ENCODE data around the gene ACAP3.

The ACAP3 gene

DNA sequence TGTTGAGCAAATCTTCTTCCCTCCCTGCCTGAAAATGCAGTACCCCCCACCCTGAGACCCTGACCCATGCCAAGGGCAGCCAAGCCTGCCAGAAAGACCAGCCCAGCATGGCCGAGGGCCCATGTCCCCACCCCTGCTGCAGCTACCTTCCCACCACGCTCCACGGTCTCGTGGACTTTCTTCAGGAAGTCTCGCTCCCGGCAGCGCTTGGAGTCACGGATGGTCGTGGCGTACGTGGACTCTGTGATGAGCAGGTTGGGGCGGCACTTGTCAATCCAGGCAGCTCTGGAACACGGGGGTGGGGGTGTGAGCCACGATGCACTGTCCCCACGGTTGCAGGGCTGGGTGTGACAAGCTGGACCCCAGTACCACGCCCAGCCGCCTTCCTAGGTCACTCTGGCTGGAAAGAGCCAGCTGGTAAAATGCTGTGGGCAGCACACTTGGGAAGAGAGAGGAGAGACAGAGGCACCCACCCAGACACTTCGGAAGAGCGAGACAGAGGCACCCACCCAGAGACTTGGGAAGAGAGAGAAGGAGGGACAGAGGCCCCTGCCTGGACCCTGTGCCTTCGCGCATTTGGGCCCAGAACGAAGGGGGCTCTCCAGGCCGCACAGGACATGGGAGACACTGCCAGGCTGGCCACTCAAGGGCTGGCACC is 7.1 kb upstream of the ACAP3 start:
- no peak for DNase-seq (ENCODE audit: low spot score)

DNA sequence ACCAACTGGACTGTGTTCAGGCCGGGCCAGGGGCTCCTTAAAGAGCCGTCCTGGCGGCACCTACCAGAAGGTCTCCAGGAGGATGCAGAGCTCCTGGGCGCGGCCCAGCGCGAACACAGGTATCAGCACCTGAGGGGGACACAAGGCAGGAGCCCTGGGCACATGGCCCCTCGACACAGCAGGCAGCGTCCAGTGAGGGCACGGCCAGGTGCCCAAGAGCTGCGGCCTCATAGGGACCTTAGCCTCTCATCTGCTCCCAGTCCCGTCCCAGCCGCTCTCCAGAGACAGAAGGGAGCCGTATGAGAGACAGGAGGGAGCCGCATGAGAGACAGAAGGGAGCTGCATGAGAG is 6.5 kb upstream of the ACAP3 start:
- no peak for DNase-seq (ENCODE audit: low spot score)

DNA sequence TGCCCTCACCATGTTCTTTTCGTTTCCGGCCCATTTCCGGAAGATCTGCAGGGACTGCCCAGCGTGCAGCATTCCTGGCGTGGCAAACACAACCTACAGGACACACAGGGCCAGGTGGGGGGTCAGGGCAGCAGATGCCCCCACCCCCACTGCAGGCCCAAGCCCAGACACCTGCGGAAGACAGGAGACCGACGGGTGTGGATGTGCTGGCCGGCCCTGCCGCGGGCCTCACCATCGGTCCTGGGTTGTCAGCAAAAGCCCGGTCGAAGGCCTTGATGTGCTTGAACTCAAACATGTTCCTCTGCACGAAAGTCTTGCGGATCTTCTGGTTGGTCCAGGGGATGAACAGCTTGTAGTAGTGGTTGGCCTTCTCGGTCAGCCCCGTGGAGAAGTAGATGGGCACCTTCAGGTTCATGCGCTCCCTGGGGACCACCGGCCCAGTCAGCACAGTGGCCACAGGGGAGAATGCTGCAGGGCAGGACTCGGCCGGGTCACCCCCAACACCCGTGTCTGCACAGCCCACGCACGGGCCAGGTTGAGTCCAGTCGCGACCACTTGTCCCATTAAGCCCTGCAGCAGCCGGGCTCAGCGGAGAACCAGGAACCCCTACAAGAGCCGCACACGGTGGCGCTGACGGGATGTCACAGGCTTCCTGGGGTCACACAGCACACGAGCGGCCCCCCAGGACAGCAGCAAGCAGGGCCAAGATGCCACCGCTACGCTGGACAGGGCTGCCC is 5.9 kb upstream of the ACAP3 start:
- no peak for DNase-seq (ENCODE audit: low spot score)

DNA sequence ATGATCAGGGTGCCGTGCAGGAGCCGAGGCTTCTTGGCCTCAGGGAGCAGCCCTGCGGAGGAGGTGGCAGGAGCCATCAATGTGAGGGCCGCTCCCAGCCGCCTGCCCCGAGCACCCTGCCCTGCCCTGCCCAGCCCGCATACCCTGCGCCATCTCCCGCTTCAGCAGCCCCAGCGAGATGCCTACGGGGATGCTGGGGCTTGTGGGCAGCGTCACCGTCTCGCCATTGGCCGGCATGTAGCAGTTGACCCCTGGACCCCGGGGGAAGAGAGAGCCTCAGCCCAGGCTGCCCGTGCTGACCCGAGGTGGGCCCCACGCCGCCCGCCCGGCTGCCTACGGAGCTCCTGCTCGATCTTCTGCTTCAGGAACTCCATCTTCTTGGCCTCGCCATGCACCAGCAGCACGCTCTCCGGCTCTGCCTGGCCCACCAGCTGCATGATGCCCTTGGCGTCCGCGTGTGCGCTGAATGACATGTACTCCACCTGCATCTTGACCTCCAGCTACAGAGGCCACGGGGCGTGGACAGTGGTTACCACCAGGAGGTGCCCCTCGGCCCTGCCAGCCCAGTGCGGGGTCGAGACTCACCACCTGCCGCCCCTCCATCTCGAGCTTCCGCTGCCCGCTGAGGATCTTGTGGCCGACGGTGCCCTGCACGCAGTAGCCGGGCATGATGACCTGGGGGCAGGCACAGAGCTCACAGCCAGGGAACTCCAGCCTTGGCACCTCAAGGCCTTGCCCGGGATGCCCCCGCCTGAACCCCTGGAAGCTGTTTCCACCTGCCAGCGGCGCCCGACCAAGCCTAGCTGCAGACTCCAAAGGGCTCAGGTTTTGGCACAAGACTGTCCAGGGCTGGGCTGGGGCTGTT is 5.0 kb upstream of the ACAP3 start:
- no peak for DNase-seq (ENCODE audit: low spot score)

DNA sequence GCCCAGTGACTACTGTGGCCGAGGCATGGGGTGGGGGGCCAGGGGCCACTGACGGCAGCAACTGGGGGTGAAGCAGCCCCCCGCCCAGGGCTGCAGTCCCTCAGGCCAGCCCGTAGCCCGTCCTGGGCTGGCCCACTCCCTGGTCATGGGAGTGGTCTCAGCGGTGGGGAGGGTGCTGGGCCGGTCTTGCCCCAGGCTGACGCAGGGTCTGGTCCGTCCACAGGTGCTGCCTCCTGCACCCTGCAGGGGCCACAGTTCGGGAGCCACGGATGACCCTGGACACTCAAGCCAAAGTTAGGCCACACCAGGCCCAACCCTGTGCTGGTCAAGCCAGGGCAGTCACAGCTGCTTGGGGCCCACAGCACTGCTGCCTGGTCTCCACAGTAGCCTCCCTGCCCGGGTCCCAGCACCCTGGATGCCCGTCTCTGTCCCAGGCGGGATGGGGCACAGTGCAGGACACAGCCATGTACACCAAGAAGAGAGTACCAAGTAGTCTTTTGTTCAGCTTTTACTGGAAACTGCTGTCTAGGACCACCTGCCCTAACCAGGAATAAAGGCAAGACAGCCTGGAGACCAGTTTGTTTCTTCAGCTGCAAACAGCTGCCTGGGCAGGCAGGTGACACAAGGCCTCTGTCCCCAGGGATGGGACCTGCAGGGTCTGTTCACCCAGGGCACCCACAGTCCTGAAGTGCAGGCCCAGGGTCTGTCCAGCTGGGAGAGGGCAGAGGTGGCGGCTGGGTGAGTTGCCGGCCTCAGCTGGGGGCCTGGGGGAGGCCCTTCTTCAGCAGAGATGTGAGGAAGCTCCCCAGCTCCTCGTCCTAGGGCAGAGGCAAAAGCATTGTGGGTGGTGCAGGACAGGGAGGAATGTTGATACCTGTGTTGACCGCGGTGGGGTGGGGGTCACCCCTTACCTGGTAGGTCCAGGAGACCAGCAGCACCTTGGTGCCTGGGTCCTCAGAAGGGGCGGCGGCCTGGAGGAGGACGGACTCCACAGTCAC is 3.7 kb upstream of the ACAP3 start:
- DNase-seq (ENCODE audit: low spot score), result no peak

DNA sequence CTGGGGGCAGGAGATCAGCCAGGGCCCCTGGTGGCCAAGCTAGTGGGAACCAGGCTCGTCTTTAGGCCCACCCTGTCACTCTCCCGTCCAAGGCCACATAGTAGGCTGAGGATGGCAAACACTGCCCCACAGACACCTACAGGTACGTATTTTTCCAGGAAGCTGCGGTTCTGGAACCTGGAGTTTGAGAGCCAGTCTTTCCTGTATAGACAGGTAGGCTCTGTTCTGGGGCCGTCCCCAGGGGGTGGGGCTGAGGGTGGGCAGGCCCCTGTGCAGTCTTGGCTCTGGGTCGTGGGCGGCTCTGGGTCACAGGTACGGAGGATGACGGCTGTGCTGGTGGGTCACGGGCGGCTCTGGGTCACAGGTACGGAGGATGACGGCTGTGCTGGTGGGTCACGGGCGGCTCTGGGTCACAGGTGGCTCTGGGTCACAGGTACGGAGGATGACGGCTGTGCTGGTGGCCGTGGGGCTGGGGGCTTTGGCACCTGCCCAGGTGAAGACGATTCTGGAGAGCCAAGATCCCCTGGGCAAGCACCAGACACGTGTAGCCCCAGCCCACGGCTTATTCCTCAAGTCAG is 2.8 kb upstream of the ACAP3 start:
- no peak for DNase-seq (ENCODE audit: low spot score)

DNA sequence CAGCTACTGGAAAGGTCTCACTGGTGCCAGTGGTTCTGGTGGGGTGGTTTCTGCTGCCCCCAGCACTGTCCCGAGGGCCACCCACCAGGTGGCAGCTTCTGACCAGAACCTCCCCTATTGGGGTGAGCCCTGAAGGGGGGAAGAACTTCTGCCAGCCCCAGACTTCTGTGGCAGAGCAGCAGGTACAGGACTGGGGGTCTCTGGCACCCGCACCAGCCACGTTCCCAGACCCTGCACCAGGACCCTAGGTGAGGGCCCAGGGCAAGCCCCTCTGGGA is 2.3 kb upstream of the ACAP3 start:
- no peak for DNase-seq (ENCODE audit: low spot score)

DNA sequence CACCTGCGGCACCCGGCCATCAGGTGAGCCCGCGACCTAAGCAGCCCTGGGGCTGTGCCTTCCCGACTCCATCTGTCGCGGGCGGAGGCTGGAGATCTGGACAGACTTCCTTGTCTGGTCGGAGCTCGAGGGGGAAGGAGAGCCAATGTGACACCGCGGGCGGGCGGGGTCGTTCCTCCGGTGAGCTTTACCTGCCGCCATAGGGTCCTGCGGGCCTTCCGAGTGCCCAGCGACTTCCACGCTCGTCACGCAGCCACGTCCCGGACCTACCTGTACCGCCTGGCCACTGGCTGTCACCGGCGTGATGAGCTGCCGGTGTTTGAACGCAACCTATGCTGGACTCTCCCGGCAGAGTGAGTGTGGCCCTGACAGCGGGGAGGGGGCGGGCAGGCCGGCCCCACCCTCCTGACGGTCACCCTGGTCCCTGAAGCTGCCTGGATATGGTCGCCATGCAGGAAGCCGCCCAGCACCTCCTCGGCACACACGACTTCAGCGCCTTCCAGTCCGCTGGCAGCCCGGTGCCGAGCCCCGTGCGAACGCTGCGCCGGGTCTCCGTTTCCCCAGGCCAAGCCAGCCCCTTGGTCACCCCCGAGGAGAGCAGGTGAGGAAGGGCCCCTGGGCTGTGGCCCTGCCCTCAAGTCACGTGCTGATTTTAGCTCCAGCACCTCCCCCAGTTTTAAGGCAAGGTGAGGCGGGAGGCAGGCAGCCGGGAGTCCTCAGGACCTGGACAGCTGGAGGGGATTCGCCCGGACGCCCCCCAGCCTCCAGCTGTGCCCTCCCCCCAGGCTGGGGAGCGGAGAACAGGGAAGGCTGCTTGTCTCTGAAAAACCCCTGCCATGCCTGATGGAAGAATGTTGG is 1.8 kb upstream of the ACAP3 start:
- DNase-seq (ENCODE audit: low spot score), result no peak

DNA sequence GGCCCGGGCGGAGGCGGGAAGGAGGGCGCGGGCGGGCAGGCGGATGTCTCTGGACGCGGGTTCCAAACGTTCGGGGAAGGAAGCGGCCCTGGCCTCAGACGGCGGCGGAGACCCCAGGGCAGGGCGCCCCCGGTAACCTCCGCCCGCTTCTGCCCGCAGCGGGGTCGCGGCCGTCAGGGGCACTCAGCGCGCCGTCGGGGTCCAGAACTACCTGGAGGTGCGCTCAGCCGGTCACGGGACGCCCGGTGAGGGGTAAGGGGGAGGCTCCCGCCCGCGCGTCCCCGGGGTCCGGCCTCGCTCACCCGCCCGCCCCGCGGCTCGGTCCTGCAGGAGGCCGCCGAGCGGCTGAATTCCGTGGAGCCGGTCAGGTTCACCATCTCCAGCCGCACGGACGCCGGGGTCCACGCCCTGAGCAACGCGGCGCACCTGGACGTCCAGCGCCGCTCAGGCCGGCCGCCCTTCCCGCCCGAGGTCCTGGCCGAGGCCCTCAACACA is 1.1 kb upstream of the ACAP3 start:
- DNase-seq (ENCODE audit: low spot score), result no peak

DNA sequence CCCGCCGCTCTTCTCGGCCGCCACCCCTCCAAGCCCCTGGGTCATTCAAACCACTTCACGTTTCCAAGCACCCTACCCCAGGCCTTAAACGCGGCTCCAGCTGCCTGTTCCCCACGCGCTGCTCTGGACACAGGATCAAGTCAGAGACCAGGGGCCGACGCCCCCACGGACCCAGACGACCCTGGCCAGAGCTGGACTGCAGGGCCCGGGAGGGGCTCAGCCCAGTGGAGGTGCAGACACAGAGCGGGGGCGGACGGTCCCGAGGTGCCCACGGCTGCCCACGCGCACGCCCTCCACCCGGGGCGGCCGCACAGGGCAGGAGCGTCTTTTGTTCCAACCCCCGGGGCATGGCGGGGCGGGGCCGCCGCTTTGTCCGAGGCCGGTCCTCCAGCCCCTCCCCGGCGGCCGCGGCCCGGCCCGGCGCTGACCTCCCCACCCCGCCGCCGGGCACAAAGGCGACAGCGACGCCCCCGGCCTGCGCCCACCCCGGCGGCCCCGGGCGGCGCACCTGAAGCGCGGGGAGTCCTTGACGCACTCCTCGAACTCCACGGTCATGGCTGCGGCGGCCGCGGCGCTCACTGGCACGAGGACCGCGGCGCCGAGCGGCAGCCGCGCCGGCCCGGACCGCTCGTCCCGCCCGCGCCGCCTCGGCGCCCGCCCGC is 338 bp downstream of the ACAP3 start:
- DNase-seq (ENCODE audit: low spot score), result no peak

DNA sequence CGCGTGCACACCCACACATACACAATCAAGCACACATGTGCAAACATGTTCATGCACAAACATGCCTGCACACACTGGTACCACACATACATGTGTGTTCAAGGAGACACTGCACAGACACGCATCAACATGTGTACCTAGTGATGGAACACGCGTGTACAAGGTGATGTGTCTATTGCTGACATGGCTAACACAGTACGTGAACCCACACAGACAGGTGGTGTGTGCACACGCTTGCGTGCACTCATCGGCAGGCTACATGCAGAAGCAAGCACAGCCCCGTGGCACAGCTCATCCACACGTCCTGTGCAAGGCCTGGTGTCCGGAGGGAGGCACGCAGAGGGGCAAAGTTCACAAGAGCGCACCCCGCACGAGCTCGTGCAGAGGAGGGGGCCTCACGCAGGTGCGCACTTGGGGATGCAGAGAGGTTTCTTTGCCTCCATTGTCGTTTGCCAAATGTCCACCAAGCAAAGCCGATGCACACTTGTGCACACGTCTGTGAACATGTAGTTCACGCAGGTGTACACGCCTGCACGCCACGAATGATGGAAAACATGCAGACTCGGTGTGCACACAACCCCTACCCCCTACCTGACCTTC is 969 bp downstream of the ACAP3 start:
- no peak for DNase-seq (ENCODE audit: low spot score)

DNA sequence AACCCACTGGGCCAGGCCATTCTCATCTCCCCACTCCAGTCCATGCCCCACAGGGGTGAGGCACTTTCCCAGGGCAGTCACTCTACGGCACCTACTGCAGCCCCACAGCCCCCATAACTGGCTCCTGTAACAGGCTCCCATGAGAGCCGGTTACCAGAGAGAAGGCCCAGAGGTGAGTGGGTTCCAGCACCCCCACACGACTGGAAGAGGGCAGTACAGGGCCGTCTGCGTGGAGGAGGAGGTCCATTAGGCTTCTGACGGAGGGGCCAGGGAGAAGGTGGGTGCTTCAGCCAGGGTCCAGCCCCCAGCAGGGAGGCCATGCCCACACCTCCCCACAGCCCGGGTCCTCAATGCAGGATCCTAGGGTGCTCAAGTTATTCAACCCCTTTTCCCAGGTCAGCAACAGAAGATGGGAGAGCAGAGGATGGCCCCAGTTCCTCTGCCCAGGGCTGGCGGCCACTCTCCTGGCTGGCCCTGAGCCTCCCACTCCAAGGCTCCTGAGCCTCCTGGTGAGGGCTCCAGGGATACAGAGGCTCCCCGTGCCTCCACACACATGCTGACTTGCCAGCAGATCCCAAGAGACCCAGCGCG is 1.6 kb downstream of the ACAP3 start:
- DNase-seq (ENCODE audit: low spot score), result no peak

DNA sequence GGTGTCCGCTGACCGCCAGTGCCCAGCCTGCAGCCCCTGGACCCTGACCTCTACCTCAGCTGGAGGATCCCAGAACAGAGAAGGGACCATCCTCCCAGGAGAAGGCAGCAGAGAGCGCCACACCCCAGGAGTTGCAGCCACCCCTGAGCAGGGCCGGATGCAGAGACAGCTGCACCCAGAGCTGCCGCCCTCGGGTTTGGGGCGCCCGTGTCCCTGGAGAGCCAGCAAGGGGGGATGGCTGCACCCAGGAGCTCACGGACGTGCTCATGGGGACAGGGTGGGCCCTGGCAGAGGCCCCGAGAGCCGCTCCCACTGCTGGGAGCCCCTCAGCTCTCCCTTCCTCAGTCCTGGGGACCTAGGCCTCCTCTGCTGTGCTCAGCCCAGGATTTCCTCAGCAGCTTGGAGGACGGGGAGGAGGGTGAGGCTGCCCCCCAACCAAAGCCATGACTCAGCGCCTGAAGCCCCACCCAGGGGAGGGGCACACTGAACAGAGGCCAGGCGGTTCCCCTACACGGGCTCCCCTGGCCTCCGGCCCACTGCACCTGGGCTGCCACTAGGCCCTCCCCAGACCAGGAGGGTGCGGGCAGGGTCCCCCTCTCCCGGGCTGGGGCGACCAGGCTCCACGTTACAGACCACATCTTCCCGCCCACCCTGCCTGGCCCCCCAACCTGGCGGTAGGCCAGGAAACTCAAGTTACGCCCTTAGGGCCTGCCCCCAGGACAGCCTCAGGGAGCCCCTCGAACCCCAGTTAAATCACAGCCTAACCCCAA is 2.2 kb downstream of the ACAP3 start:
- DNase-seq (ENCODE audit: low spot score), result peak; percentile 74

DNA sequence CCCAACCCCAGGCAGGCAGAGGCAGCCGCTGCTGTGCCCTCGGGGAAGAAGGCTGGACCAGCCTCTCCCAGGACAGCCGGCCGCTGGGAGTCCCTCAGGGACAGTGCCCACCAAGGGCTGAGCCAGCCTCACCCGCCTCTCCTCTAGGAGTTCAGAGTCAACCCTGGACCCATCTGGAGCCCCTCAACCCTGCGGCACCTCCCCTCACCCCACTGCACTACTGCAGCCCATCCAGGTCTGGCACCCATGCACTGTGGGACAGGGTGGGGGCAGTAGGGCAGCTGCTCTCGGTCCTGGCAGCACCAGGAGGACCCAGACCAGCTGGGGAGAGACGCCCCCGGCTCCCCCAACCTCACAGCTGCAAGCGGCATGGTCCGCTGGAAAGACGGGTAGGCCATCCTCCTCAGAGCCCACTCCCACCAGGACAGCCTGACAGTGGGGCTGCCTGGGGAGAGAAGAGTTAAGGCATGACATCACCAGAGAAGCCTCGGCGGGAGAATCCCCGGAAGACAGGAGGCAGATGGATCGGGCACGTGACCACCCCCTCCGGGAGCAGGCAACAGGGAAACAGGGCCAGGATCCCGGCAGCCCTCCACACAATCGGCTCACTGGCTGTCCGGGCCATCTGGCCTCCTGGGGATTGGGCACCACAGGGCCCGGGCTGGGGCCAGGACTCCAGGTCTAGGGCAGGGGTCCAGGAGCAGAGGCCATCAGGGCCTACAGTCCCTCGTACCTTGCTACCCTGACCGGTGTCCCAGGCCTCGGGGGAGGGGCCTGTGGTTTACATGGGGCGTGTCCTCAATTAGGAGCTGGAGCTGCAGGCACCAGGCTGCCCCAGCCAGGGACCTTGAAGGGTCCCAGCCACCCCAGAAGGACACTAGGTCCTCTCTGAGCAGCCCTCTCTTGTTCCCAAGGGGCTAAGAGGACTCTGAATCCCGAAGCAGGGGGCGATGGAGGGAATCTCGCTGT is 3.1 kb downstream of the ACAP3 start:
- DNase-seq (ENCODE audit: low spot score), result no peak

DNA sequence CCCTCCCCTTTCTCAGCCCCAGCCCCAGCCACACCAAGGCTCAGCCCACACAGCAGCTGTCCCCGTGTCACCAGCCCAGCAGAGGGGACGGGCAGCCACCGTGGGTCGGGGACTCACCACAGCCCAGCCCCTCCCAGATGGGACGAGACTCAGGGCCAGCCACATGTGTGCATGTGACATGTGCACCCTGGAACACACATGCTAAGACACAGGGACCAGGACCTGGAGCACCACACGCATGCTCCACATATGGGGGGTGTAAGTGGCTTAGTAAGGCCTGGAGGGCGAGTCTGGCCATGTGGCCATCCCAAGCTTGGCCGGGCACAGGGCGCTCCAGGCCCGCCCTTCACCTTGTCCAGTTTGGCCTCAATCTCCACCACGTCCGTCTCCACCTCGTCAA is 4.0 kb downstream of the ACAP3 start:
- DNase-seq (ENCODE audit: low spot score), result no peak

DNA sequence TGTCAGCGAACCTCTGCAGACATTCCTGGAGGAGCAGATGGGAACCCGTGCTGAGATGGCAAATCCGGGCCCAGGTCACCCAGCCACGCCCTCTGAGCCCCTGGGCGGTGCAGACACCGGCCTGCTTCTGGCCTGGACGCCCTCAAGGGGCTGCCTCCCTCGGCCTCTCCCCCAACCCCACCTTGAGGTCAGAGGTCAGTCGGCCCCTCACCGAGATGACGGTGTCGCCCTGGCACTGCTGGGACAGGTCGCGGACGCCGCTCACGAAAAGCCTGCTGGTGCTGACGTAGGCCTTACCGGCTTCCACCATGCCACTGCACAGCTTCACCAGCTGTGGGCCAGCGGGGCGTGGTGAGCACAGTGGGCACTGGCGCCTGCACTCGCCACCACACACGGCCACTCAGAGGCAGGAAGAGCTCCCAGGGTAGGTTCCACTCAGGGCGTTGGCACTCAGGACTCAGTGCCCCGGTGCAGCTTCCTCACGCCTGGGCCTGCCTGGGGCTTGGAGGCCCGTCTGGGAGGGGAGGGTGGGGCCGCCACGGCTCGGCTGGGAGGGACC is 4.7 kb downstream of the ACAP3 start:
- DNase-seq (ENCODE audit: low spot score), result no peak

DNA sequence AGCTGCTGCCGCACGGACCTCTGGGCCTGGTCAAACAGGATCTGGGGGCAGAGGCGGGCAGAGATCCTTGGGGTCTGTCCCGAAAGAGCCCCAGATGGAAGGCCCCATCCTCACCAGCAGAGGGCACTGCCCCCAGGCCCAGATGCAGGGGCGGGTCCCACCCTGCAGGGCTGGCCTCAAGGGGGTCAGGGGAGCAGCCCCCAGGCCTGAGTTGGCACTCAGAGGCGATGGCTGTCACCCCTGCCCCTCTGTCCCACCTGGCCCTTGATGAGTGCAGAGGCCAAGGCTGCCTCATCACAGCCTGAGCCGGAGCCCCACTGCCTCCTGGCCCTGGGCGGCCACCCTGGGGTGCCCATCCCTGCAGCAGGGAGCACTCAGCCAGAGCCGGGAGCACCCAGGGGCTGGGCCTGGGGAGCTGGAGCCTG is 5.7 kb downstream of the ACAP3 start:
- DNase-seq (ENCODE audit: low spot score), result no peak
